GM18499 (cell line): Measurements from ENCODE around the gene CDH4.

Source experiments
- ATAC-seq: cut with Tn5 transposase; IDR thresholded peaks from one replicate; pipeline ENCODE4 v1.9.1; 2021; ENCODE audit warnings: moderate number of reproducible peaks; ENCODE audit not compliant: insufficient read depth, unreplicated experiment

CDH4 gene

GRCh38 chr20:61650912-61651733, 399.1 kb downstream of the CDH4 start:
- no peak for ATAC-seq

GRCh38 chr20:61652146-61652545, 400.1 kb downstream of the CDH4 start:
- no peak for ATAC-seq

- ATAC-seq, result no peak
Measured at GRCh38 chr20:61654726-61655125, 402.7 kb downstream of the CDH4 start.

- no peak for ATAC-seq
Measured at GRCh38 chr20:61655591-61655990, 403.5 kb downstream of the CDH4 start.

GRCh38 chr20:61656198-61656597, 404.1 kb downstream of the CDH4 start:
- ATAC-seq, result no peak

GRCh38 chr20:61657721-61658377, 405.8 kb downstream of the CDH4 start:
- no peak for ATAC-seq

- ATAC-seq, result no peak
Measured at GRCh38 chr20:61658563-61658962, 406.5 kb downstream of the CDH4 start.

GRCh38 chr20:61659246-61659993, 407.4 kb downstream of the CDH4 start:
- ATAC-seq, result no peak

- ATAC-seq, result no peak
Measured at GRCh38 chr20:61659994-61660346, 407.9 kb downstream of the CDH4 start.

- ATAC-seq, result no peak
Measured at GRCh38 chr20:61660559-61660958, 408.5 kb downstream of the CDH4 start.

GRCh38 chr20:61661025-61661424, 409.0 kb downstream of the CDH4 start:
- no peak for ATAC-seq

GRCh38 chr20:61661583-61661982, 409.5 kb downstream of the CDH4 start:
- no peak for ATAC-seq

- ATAC-seq, result no peak
Measured at GRCh38 chr20:61662226-61662967, 410.3 kb downstream of the CDH4 start.

- ATAC-seq, result no peak
Measured at GRCh38 chr20:61662968-61663331, 410.9 kb downstream of the CDH4 start.

- ATAC-seq, result no peak
Measured at GRCh38 chr20:61663521-61664425, 411.7 kb downstream of the CDH4 start.

GRCh38 chr20:61664556-61665320, 412.7 kb downstream of the CDH4 start:
- no peak for ATAC-seq

- no peak for ATAC-seq
Measured at GRCh38 chr20:61665528-61666470, 413.7 kb downstream of the CDH4 start.

- ATAC-seq, result no peak
Measured at GRCh38 chr20:61666471-61666832, 414.4 kb downstream of the CDH4 start.
